ENCODE results near the gene RASSF3.
"Not testable (repeated sequence)": the region's sequence is repeated elsewhere in the genome, so short reads cannot be mapped to it uniquely, and the experiment has no call there.

The RASSF3 gene

GRCh38 chr12:64598831-64599230, 11.5 kb upstream of the RASSF3 start:
- no peak for DNase-seq

GRCh38 chr12:64600164-64600561, 10.1 kb upstream of the RASSF3 start:
- DNase-seq, result no peak

DNA sequence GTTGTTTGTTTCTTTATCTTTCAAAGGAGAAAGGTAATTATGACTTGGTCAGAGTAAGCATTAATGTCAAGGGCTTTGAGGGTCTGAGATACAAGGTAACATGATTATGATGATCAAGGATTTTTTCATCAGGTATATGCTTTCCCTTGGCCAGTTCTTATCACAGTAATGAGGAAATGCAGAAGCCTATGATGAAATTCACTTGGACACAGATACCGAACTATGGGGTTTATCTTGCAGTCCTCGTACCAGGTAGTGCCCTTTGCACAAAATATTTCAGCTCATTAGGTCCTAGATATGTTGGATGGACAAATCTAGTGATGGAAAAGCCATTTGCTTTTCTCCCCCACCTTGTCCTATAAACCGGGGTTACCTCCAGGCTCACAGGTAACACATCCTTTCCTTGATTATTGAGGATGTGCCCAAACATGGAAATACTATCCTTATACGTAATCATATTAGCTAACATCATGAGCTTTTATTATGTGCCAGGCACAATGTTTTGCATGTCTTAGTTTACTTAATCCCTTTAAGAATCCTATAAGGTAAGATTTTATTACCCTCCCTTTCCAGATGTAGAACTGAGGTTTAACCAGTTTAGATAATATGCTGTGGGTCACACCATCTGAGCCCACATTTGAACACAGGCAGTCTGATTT, 7.0 kb upstream of the RASSF3 start:
- DNase-seq, result no peak

GRCh38 chr12:64608901-64609535, 1.3 kb upstream of the RASSF3 start:
- DNase-seq, result peak; percentile 24

GRCh38 chr12:64609536-64610078, 688 bp upstream of the RASSF3 start:
- DNase-seq, result no peak

DNA sequence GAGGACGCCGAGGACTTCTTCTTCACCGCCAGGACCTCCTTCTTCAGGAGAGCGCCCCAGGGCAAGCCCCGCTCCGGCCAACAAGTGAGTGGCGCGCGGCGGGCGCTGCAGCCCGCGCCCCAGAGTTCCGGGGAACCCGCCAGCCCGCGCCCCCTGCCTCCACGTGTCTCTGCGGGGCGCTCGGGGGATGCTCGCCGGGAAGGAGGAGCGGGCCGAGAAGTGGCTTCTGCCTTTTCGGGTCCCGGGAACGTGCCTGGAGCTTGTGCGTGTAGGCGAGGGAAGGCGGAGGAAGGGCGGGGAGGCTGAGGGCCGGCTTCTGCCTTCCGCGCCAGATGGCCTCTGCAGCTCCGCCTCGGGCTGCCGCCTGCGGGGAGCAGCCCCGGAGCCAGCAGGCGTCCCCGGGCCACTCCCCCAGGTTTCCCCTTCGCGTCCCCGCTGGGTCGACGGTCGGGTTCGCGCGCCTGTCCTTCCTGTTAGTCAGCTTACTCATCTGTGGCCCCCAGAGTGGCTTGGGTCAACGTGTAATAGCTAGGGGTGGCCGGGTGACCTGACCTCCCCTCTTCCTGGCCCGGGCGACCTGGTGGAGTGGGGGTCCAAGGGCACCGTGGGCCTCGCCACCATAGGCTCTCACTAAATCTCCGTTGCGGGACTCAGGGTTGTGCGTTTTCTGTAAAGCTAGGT, 505 bp downstream of the RASSF3 start:
- peak; percentile 40 for DNase-seq

DNA sequence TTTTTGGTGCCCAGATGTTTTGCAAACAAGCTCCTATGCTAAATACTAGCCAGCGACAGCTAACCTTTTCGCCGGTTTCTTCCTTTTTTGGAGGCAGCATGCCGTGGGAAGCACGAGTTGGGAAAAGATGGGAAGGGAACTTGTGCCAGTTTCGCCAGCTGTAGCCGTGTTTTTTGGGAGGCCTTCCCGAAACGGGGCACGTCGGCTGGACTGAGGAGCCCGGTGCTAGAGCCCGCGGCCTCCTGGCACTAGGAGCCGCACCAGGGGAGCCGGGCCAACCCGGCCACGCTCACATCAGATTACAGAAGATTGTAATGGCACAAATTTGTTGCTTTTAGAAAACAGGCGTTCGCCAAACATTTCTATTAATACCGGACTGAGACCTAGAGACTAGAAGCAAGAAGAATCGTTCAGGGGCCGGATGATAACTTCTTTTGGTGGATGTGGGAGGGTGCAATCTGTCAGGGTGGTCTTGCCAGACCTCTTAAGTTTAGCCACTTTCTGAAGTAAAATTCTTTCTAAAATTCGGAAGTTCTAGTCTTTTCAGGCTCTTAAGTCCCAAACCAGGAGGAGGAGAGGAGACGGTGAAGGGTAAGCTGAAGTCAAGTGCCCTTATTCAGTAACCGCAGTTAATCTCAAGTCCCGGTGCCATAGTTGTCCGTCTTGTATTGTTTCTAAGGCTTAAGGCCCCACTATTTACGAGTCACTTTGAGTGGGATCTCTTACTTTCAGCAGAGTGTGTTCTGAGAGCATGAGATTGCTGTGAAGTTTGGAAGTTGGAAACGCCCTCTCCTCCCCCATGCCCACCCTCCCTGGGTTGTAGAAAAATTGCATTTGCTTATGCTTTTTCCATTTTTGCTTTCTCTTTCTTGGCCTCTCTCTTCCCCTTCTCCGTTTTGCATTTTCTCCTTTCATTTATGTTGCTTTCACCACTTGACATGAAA, 1.3 kb downstream of the RASSF3 start:
- no peak for DNase-seq

GRCh38 chr12:64612843-64613242, 2.5 kb downstream of the RASSF3 start:
- no peak for DNase-seq

DNA sequence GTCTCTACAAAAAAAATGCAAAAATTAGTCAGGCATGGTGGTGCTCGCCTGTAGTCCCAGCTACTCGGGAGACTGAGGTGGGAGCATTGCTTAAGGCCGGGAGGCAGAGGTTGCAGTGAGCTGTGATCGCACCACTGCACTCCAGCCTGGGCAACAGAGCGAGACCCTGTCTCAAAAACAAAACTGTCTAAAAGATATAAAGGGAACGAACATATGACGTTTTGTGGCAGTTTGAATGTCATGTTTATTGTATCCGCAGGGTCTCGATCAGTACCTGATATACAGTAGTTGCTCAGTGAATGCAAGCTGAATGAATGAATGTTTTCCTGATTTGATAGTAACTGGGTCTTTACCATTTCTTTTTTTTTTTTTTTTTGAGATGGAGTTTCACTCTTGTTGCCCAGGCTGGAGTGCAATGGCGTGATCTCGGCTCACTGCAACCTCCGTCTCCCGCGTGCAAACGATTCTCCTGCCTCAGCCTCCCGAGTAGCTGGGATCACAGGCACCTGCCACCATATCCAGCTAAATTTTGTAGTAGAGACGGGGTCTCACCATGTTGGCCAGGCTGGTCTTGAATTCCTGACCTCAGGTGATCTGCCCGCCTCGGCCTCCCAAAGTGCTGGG, 3.6 kb downstream of the RASSF3 start:
- DNase-seq, result not testable (repeated sequence)

- no peak for DNase-seq
Measured at GRCh38 chr12:64616201-64616600, 5.9 kb downstream of the RASSF3 start.

DNA sequence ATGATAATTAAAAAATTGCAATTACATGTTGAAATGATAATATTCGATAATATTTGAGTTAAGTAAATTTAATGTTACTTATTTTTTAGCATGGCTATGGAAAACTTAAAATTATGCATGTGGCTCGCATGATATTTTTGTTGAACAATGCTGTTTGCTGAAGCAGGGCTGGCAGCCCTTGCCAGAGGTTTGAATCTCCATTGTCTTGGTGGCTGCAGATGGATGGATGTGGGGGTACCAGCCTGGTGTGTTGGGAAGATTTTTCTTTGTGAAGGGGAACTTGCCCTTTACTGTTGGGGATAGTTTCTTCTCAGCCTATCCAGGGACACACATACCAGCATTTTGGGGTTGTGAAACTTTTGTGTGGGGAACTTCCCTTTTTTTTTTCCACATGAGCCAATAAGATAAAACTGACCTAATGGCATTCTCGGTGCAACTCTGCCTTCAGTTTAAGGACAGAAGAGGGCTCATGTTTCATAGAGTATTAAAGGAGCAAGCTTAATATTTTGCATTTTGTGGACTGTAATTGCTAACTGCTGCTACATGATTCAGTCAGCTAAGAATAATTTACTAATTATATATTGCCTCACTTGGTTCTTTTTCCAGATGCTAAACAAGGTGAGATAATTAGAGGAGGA, 8.8 kb downstream of the RASSF3 start:
- peak; percentile 94 for DNase-seq

DNA sequence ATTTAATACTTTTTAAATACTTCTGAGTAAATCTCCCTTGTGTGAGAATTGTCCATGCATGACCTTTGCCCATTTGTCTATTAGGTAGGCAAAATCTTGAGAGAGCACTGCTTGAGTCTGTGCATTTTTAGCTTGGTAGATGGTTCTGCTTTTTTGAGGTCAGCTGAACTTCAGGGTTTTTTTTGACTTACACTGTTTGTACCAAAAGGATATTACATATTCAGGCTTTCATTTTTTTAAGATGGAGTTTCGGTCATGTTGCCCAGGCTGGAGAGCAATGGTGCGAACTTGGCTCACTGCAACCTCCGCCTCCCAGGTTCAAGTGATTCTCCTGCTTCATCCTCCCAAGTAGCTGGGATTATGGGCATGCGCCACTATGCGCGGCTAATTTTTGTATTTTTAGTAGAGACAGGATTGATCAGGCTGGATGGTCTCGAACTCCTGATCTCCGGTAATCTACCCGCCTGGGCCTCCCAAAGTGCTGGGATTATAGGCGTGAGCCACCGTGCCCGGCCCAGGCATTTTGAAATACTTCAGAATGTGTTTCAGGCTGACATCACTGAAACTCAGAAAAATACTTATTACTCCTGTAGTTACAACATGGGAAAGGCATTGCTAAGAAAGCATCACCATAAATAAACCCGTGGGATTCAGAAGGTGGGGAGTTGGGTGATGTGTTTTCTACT, 11.1 kb downstream of the RASSF3 start:
- peak; percentile 43 for DNase-seq

DNA sequence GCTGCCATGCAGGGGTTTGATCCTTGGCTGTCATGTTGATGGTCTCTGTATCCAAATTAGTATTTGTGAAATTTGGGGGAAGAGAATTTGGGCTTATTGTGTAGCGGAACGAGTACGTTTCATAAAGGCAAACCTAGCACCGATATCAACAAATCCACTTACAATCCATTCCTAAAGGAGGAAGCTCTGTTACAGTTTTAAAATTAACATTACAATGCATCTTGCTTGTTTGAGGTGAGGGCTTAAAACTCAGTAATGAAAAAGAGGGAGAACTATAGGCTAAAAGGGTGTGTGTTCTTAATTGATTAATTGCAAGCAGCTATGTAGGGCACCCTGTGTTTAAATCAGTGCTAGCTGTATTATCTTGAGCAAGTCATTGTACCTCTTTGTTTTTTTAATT, 13.7 kb downstream of the RASSF3 start:
- no peak for DNase-seq

DNA sequence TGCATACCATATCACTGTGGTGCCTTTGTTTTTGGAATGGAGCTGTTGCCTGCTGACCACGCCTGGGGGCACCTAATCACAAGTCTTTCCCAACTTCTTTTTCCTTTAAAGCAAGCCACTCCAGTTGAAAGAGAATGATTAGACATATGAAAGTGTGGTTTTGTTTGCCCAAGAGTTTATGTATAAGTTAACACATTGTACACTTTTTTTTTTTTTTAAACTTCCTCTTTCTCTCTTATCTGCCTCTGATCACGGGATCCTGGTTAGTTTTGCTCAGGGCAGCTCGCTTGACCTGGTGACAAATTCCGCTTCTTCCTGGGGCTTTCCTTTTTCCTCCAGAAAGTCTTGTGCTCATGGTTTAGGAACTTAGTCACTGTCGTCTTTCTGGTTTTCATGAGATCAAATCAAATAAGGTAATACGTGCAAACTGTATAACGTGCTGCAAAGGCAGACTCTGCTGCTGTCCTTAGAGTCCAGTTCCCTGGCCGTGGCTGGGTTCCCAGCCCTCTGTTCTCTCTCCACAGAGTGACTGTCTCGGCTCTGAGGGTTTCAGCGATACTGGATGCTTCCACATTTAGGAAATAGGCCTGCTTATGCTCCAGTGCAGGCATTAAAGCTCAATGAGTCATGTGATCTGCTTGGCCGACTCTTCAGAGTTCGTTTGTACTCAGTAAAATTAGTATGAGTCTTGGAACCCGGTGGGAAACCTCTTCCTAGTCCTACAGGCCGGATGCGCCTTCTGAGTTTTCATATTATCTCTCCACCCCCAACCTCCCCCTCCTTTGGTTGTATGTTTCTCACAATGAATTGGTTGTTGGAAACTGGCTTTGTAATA, 15.2 kb downstream of the RASSF3 start:
- DNase-seq, result peak; percentile 99

- not testable (repeated sequence) for DNase-seq
Measured at GRCh38 chr12:64626588-64626987, 16.3 kb downstream of the RASSF3 start.

GRCh38 chr12:64627771-64628170, 17.5 kb downstream of the RASSF3 start:
- DNase-seq, result no peak

GRCh38 chr12:64631197-64631596, 20.9 kb downstream of the RASSF3 start:
- DNase-seq, result no peak

DNA sequence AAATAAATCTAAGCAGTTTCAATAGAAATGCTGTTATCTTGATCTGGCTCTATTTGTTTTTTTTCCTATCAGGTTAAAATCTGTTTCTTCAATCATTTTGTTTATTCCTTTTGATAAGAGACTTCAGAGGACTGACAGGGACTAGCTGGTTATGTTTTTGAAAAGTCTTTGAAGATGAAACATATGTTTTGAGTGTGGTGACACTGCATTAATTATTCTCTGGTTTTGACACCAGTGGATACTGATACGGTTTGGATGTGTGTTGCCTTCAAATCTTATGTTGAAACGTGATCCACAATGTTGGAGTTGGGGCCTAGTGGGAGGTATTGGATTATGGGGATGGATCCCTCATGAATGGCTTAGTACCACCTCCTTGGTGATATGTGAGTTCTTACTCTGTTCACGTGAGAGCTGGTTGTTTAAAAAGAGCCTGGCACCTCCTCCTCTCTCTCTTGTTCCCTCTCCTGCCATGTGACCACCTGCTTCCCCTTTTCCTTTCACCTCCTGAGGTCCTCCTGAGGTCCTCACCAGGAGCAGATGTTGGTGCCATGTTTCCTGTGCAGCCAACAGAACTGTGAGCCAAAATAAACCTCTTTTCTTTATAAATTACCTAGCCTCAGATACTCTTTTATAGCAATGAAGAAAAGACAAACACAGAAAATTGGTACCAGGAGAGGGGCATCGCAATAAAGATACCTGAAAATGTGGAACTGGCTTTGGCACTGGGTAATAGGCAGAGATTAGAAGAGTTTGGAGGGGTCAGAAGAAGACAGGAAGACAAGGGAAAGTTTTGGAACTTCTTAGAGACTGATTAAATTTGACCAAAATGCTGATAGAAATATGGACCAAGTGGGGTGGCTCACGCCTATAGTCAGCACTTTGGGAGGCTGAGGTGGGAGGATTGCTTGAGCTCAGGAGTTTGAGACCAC, 23.0 kb downstream of the RASSF3 start:
- peak; percentile 18 for DNase-seq

DNA sequence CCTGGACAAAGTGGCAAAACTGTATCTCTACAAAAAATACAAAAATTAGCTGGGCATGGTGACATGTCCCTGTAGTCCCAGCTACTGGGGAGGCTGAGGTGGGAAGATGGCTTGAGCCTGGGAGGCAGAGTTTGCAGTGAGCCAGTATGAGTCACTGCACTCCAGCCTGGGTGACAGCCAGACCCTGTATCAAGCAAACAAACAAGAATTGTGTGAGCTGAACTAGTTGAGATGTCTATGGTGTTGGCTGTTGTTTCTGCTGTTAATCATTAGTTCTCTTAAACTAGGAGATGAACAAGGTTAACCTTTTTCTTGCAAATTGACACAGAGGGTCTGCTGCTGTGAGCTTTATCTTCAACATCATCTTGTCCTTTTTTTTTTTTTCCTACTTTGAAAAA, 23.6 kb downstream of the RASSF3 start:
- DNase-seq, result no peak
